Tibial nerve (tissue), 3 donors: ENCODE measurements around the gene SLC38A9.

Experiments
- CTCF ChIP-seq, 5 experiments: fragments of 200-600 bp in 3 of 5; fragments of 450-650 bp in 2 of 5; sonication (generic) in 3 of 5; IDR thresholded peaks; one replicate each; pipeline ENCODE4 v1.5.1; 2016 to 2019; ENCODE audit warnings: antibody characterized with exemption in 5 of 5, mild to moderate bottlenecking in 3 of 5, moderate library complexity in 2 of 5
- POLR2A ChIP-seq, 2 donors: fragments of 450-650 bp; IDR thresholded peaks; one replicate each; pipeline ENCODE4 v1.6.1; 2017; ENCODE audit warnings: antibody characterized with exemption in 2 of 2, mild to moderate bottlenecking in 2 of 2, moderate library complexity in 2 of 2

GRCh38 chr5:55577353-55578060 lies 134.6 kb downstream of the SLC38A9 start:
- TF ChIP-seq CTCF (IDR thresholded peaks at IDR 0.05) (no peak), POLR2A (IDR thresholded peaks at IDR 0.05) (no peak)
